ENCODE data around the gene LRMDA. TPM values are rescaled to one million over a fixed set of nuclear protein-coding genes. Genes with fewer than 3 reads are reported as not detected.

Gene LRMDA
- total and polyA plus RNA-seq, 10 of the 15 experiments (the other 5 are each of a cell fraction or from before 2014, with no cell fraction given) = 0.07 to 0.54 (median 0.29) TPM; not detected in 4

DNA sequence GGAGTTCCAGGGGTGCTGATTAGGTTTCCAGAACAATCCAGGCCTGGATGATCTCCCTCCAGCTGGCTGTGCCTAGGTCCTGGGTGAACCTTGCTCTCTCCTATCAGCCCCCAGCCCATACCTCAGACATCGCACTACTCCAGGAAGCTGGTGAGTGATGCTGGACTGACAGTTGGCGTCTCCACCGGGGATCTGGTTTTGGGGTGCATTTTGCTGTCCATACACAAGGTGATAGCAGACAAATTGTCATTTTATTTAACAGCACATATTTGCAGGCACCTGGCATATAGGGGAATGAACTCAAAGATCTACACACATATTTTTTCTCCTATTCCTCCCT, 601.2 kb downstream of the LRMDA start:
- FAIRE-seq (no peak), ATAC-seq (no peak), DNase-seq (ENCODE audit: low read depth, low spot score) (no peak)
- no peaks in the 10 kb centered on the region for H3K36me3 ChIP-seq (ENCODE audit: control insufficient read depth in 2 of 2, insufficient read depth in 2 of 2, low read length in 1 of 2)
- H3K27ac ChIP-seq (ENCODE audit: control insufficient read depth, insufficient read depth) = no peak overlapping the region
- H3K4me3 ChIP-seq = no peak overlapping the region
- H2AFZ ChIP-seq (ENCODE audit: control insufficient read depth, low read depth, low read length) = no peak overlapping the region
- RAD21 ChIA-PET (ENCODE audit: unreplicated experiment) = interaction anchor here (1.0 to 2.7 kb wide), 4 partner anchors 126 to 631 kb away, joined by 3 to 16 read pairs (median 3); partner anchors contain the start of gene ZNF503
- H3K4me1 ChIP-seq (ENCODE audit: control insufficient read depth, insufficient read depth, low read length) = no peaks in the 10 kb centered on the region
- CTCF ChIA-PET = interaction anchor here (0.6 to 1.7 kb wide), 3 partner anchors 95 to 633 kb away, joined by 3 to 5 read pairs (median 4); no protein-coding TSS in a partner anchor
- H3K9me3 ChIP-seq (replicated peaks; ENCODE audit: control insufficient read depth, insufficient read depth, low read length) = no peaks in the 10 kb centered on the region
- POLR2A ChIA-PET = no interaction called here
- BruUV-seq (replicated peaks) = no TSS peak
- H3K79me2 ChIP-seq (ENCODE audit: control insufficient read depth, insufficient read depth, low read length) = no peaks in the 10 kb centered on the region
- no peak overlapping the region for H3K4me2 ChIP-seq (ENCODE audit: control insufficient read depth, insufficient read depth)
- intact Hi-C loops (cut with micrococcal nuclease; ENCODE audit: unreplicated experiment) (no loop called here), in situ Hi-C loops (cut with MboI) (loop anchor here (25.0 kb wide), 1 partner anchor 645 kb away; no protein-coding TSS in a partner anchor)
- no peaks in the 10 kb centered on the region for H3K27me3 ChIP-seq (replicated peaks in 1 of 2; ENCODE audit: control insufficient read depth in 2 of 2, insufficient read depth in 2 of 2, low read length in 1 of 2)
- TF ChIP-seq GATAD2B (conservative IDR thresholded peaks at IDR 0.05; ENCODE audit: low read depth) (no peak), ZBTB33 (IDR thresholded peaks at IDR 0.05) (no peak), STAT1 (conservative IDR thresholded peaks at IDR 0.05) (no peak), EGR1 (IDR thresholded peaks at IDR 0.05; ENCODE audit: borderline replicate concordance in 1 of 2, low read depth in 2 of 2, low read length in 2 of 2) (no peak), HDAC2 (IDR thresholded peaks at IDR 0.05) (no peak)
- WGBS (ENCODE audit: insufficient coverage, insufficient replicate concordance, low lambda C conversion rate, missing lambda C conversion rate) = 78% methylated on average over 3 of the region's 3 CpGs
- H4K20me1 ChIP-seq (ENCODE audit: control insufficient read depth, insufficient read depth) = no peaks in the 10 kb centered on the region; the same call in 1 of the 2 replicates
- SMC1A ChIA-PET (ENCODE audit: uncharacterized antibody, unreplicated experiment) = interaction anchor here (0.9 to 2.4 kb wide), 7 partner anchors 9 to 633 kb away, joined by 3 to 6 read pairs (median 4); no protein-coding TSS in a partner anchor
- H3K9ac ChIP-seq (ENCODE audit: control insufficient read depth, insufficient read depth, low read length) = no peak overlapping the region

All from GM12878 (cell line).